HG02884 (cell line): ENCODE data around the gene TADA3.
"Not testable (repeated sequence)": the region's sequence is repeated elsewhere in the genome, so short reads cannot be mapped to it uniquely, and the experiment has no call there.

ENCODE experiments used
- ATAC-seq: cut with Tn5 transposase; IDR thresholded peaks from one replicate; pipeline ENCODE4 v1.9.1; 2021; ENCODE audit warnings: mild to moderate bottlenecking, moderate library complexity; ENCODE audit not compliant: unreplicated experiment

TADA3 gene

GRCh38 chr3:9785602-9786001 lies 6.7 kb downstream of the TADA3 start:
- ATAC-seq: no peak

- no peak for ATAC-seq
Measured at GRCh38 chr3:9784965-9785364, 7.3 kb downstream of the TADA3 start.

GRCh38 chr3:9783954-9784353 lies 8.3 kb downstream of the TADA3 start:
- no peak for ATAC-seq

DNA sequence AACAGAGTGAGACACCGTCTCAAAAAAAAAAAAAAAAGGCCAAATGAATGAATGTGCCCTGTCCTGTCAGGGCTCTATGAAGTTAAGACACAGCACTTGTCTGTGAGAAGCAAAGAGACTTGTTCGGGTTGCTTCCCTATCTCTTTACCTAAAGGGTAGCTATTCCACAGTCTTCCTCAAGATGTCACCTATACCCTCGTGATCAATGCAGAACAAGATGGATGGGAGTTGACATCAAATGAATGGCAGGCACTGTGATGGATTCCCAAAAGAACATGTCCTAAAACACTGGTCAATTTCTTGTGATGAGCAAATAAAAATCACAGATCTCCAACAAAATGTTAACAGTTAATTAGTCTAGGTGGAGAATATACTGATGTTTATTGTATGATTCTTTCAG lies 9.5 kb downstream of the TADA3 start:
- no peak for ATAC-seq

DNA sequence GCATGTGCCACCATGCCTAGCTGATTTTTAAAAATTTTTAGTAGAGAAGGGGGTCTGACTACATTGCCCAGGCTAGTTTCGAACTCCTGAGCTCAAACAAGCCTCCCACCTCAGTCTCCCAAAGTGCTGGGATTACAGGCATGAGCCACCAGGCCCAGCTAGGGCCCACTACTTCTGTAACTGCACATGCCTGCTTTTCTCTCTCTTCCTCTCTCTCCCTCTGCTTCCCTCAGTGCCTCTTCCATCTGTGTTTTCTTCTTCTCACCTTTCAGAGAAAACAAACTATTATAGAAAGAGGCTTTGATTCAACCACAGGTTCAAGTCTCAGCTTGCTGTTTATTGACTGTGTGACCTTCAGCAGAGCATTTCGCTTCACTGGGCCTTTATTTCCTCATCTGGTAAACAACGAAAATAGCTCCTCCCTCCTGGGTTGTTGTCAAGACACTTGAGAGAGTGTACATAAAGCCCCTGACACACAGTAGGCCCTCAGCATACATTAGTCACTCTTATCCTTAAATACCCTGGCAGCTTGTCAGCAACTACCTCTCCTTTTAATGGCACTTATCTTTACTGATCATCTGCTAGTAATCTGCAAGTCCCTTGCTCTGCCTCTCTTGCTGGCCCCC lies 10.2 kb downstream of the TADA3 start:
- ATAC-seq: no peak

DNA sequence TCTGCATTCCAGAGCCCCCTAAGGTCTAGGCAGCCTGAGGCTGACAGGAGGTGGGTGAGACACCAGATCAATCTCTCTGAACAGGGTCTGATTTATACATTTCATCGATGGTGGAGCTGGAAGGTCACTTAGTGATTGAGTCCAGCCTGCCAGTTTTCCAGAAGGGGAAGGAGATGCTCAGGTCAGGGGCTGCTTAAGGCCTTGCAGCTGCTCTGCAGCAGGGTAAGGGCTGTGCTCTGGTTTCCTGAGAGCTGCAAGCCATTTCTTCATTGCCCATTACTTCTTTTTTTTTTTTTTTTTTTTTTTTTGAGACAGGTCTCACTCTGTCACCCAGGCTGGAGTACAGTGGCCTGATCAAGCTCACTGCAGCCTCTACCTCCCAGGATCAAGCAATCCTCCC lies 10.7 kb downstream of the TADA3 start:
- no peak for ATAC-seq

- ATAC-seq: no peak
Measured at GRCh38 chr3:9780910-9781309, 11.4 kb downstream of the TADA3 start.

GRCh38 chr3:9780458-9780812 lies 11.8 kb downstream of the TADA3 start:
- no peak for ATAC-seq

DNA sequence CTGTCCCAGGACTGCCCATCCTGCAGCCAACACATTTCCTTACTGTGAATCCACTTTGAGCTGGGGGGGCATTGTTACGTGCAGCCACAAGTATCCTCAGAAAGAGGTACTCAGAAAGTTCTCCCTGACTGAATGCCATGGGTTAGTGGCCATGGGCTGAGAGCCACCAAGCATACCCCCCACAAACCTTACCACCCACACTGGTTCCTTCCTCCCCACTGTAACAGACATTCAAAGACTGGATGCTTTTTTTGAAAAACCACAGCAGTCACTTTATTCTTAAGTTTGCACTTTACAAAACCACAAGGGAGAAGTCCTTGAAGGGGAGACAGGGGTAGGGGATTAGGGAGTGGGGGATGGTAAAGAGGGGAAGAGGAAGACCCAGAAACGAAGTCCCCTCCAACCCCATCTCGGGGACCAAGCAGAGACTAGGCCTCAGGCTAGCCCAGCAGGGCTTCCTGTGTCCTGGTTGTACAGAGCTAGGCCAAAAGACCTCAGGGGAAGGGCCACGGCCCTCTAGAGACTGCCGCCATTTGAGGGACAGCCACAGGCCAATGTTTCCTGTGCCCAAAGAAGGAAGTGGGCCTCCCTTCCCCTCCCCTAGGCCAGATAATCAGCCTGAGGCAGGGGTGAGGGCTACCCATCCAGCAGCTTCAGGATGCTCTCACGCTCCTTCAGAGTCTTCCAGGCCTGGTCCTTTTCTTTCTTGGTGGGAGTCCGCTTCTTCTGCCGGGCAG lies 12.4 kb downstream of the TADA3 start:
- peak; percentile 61 for ATAC-seq

- no peak for ATAC-seq
Measured at GRCh38 chr3:9779075-9779593, 13.1 kb downstream of the TADA3 start.

DNA sequence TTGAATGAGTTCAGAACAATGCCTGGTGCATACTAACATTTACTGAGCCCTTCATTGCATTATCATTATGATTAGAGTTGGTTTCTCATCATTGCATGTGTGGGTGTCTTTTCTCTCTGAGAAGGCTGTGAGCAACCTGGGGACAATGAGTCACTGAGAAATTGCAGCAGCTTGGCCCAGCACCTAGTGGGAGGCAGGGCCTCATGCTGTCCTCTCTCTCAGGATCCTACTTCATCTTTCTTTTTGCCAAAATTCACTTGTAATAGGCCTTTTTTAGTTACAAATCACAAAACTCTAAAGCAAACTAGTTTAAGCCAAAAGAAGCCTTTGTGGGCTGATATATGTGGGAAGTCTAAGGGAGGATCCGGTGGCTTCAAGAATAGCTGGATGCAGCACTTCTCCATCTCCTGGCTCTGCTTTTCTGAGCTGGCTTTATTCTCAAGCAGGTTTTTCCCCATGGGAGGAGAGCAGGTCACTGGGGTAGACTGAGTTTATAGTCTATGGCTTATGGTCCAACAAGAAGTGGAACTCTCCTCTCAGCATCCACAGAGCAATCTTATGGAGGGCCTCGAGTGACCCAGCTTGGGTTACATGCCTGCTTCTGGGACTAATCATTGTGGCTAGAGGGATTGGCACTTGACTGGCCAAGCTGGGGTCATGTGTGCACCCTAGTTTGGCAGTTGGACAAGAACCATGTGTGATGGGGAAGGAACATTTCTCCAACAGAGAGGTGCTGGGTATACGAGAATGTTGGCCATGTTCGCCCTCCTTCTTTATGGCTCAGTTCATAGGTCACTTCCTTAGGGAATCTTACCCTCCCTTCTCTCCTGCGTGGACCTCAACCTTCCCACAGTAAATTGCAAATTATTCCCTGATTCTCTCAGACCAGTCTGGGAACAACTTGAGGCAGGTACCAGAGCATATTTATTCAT lies 13.9 kb downstream of the TADA3 start:
- ATAC-seq: no peak

- no peak for ATAC-seq
Measured at GRCh38 chr3:9777694-9778021, 14.6 kb downstream of the TADA3 start.

- no peak for ATAC-seq
Measured at GRCh38 chr3:9776896-9777693, 15.2 kb downstream of the TADA3 start.

GRCh38 chr3:9771007-9771406 lies 21.3 kb downstream of the TADA3 start:
- not testable (repeated sequence) for ATAC-seq

DNA sequence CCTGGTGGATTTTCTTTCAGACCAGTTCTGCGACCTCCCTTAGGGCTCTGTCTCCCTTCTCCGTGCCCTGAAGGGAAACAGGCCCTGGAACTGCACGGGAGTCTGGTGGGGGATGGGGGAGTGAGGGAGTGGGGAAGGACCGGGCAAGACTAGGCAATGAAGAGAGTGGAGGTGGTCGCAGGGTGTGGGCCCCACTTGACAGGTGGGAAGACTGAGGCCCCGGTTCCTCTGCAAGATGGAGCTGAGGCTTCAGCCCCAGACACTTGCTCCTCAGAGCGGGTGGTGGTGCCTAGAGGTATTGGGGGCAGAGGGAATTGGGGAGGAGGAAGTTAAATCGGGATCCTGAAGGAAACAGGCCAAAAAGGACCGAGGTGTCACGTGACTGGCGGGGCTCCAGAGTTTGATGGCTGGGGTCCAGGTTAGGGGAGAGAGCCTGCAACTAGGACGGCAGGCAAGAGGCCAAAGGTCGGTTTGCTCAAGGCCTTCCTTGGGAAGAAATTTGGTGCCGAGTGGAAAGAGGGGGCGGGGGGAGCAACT lies 21.9 kb downstream of the TADA3 start:
- no peak for ATAC-seq

GRCh38 chr3:9769426-9770275 lies 22.6 kb downstream of the TADA3 start, which contains the start of gene CAMK1:
CAMK1 (minus strand) TSS chr3:9769947; CDS start chr3:9767749, 2,198 bp downstream.
- ATAC-seq: peak; percentile 74

DNA sequence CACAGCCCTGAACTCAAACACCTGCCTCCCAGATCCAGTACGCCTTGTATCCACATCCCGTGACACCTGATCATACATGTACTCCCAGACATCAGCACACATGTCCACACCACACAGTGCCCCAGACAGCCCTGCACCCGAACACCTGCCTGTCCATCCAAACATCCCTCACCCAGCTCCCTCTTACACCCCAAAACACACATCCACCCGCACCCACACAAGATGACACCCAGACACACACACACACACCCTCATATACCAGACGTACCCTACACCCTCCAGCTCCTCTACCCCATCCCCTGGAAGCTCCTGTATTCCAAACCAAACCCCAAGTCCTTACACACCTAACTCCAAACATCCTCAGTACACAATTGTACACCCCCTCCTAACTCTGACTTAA lies 23.3 kb downstream of the TADA3 start:
- no peak for ATAC-seq

GRCh38 chr3:9768141-9768775 lies 24.0 kb downstream of the TADA3 start:
- ATAC-seq: no peak

- ATAC-seq: no peak
Measured at GRCh38 chr3:9767418-9767817, 24.9 kb downstream of the TADA3 start.
